Loucy (cell line): ENCODE results near the gene SGIP1.

Experiments
- H2AFZ ChIP-seq: fragments of 200-600 bp; sonication (generic); 2 replicates; pipeline ENCODE4 v1.6.0; 2016; ENCODE audit warnings: antibody characterized with exemption, mild to moderate bottlenecking, low read length, moderate library complexity
- H3F3A ChIP-seq: fragments of 200-600 bp; 2 replicates; pipeline ENCODE4 v1.6.0; 2016; ENCODE audit warnings: antibody characterized with exemption, low read depth, mild to moderate bottlenecking
- H3K27me3 ChIP-seq: fragments of 200-600 bp; sonication (generic); 2 replicates; pipeline ENCODE4 v1.6.1; 2014; ENCODE audit warnings: low read length, mild to moderate bottlenecking; ENCODE audit not compliant: insufficient read depth, poor library complexity, severe bottlenecking
- H3K36me3 ChIP-seq: fragments of 200-600 bp; sonication (generic); 2 replicates; pipeline ENCODE4 v1.6.1; 2016; ENCODE audit warnings: low read length; ENCODE audit not compliant: insufficient read depth
- H3K4me1 ChIP-seq: fragments of 200-600 bp; sonication (generic); 2 replicates; pipeline ENCODE4 v1.5.1; 2014; ENCODE audit warnings: low read length, mild to moderate bottlenecking; ENCODE audit not compliant: insufficient read depth, poor library complexity, severe bottlenecking
- H3K4me2 ChIP-seq: fragments of 200-600 bp; sonication (generic); 2 replicates; pipeline ENCODE4 v1.6.0; 2014; ENCODE audit warnings: antibody characterized with exemption, low read length, low read depth, mild to moderate bottlenecking; ENCODE audit not compliant: poor library complexity, severe bottlenecking
- H3K4me3 ChIP-seq: fragments of 200-600 bp; sonication (generic); 2 replicates; pipeline ENCODE4 v1.5.1; 2014; ENCODE audit warnings: low read length, mild to moderate bottlenecking, mixed read lengths; ENCODE audit not compliant: poor library complexity, severe bottlenecking
- H3K79me2 ChIP-seq: fragments of 200-600 bp; sonication (generic); 2 replicates; pipeline ENCODE4 v1.6.1; 2014; ENCODE audit warnings: low read length; ENCODE audit not compliant: insufficient read depth
- H3K9ac ChIP-seq: fragments of 200-600 bp; sonication (generic); 2 replicates; pipeline ENCODE4 v1.6.0; 2014; ENCODE audit warnings: mild to moderate bottlenecking, low read depth, low read length, moderate library complexity; ENCODE audit not compliant: poor library complexity, severe bottlenecking
- H3K9me2 ChIP-seq: fragments of 200-600 bp; sonication (generic); replicated peaks from 2 replicates; pipeline ENCODE4 v1.6.1; 2016; ENCODE audit warnings: low read depth, low read length, mixed read lengths
- H3K9me3 ChIP-seq: fragments of 200-600 bp; sonication (generic); 2 replicates; pipeline ENCODE4 v1.6.1; 2014; ENCODE audit warnings: mild to moderate bottlenecking, antibody characterized with exemption, low read length, low read depth; ENCODE audit not compliant: insufficient read depth
- H4K20me1 ChIP-seq: fragments of 200-600 bp; sonication (generic); 2 replicates; pipeline ENCODE4 v1.6.0; 2014; ENCODE audit warnings: antibody characterized with exemption, low read length, mild to moderate bottlenecking; ENCODE audit not compliant: insufficient read depth, poor library complexity, severe bottlenecking
- EZH2phosphoT487 ChIP-seq: fragments of 200-600 bp; IDR thresholded peaks from 2 replicates; pipeline ENCODE4 v1.6.1; 2018; ENCODE audit warnings: antibody characterized with exemption, mild to moderate bottlenecking, moderate library complexity, borderline replicate concordance
- TF ChIP-seq, protein P1 (sequence below): fragments of 200-600 bp; sonication (generic); conservative IDR thresholded peaks from 2 replicates; pipeline ENCODE4 v1.5.1; 2014; ENCODE audit warnings: mild to moderate bottlenecking, antibody characterized with exemption, low read length

The SGIP1 gene

DNA sequence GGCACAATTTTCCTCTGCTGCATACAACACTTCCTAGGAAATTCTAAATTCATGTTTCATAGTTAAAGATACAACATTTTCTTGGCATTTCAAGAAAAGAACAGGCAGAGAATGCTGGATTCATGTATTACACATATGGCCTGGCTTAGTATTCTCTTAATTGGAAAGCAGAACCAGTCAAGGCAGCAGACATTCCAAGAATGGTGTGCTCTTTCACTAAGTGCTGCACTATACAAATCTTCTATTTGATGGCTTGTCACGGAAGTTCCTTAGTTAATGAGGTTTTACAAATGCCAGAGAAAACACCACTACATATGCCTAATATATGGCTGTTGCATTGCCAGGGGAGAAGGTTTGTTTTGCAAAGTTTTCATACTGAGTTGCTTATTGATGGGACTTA, 137.5 kb downstream of the SGIP1 start:
- peaks cover 20% of the 10 kb centered on the region for H3K4me1 ChIP-seq
- TF ChIP-seq EZH2phosphoT487 = no peak
- TF ChIP-seq, protein P1, sequence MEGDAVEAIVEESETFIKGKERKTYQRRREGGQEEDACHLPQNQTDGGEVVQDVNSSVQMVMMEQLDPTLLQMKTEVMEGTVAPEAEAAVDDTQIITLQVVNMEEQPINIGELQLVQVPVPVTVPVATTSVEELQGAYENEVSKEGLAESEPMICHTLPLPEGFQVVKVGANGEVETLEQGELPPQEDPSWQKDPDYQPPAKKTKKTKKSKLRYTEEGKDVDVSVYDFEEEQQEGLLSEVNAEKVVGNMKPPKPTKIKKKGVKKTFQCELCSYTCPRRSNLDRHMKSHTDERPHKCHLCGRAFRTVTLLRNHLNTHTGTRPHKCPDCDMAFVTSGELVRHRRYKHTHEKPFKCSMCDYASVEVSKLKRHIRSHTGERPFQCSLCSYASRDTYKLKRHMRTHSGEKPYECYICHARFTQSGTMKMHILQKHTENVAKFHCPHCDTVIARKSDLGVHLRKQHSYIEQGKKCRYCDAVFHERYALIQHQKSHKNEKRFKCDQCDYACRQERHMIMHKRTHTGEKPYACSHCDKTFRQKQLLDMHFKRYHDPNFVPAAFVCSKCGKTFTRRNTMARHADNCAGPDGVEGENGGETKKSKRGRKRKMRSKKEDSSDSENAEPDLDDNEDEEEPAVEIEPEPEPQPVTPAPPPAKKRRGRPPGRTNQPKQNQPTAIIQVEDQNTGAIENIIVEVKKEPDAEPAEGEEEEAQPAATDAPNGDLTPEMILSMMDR = no peak
- H3K9ac ChIP-seq = no peak overlapping the region
- no peak overlapping the region for H3K4me3 ChIP-seq
- H3K36me3 ChIP-seq = no peaks in the 10 kb centered on the region
- no peaks in the 10 kb centered on the region for H3K27me3 ChIP-seq
- no peaks in the 10 kb centered on the region; the same call in 1 of the 2 replicates for H3F3A ChIP-seq
- H3K79me2 ChIP-seq = no peaks in the 10 kb centered on the region
- H3K9me2 ChIP-seq = no peaks in the 10 kb centered on the region
- no peaks in the 10 kb centered on the region for H4K20me1 ChIP-seq
- no peaks in the 10 kb centered on the region for H3K9me3 ChIP-seq
- no peak overlapping the region for H2AFZ ChIP-seq
- no peak overlapping the region for H3K4me2 ChIP-seq

DNA sequence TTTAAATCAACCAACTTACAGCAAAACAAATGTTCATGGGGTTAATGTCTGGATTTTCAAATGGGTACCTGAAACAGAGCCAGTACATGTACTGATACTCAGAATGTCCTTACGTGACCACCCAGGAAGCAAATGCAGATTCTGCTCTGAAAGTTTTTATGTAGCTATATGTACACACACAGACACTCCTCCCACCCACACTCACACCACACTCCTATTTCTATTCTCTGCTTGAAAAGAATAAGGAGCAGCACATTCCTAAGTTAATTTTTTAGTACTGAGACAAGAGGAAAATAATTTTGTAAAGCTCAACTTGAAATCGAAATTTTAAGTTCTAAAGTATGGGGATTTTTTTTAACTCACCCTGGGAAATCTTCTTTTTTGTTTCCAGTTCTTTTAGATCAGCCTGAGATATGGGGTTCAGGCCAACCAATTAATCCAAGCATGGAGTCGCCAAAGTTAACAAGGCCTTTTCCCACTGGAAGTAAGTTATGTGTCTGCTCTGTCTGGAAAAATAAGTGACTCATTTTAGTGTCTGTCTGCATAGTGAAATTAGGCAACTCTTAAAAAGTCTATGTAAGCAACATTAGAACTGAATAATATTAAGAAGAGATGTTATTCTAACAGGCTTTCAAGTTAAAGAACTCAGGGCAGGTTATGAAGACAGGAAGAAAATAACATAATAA, 142.8 kb downstream of the SGIP1 start:
- H3K79me2 ChIP-seq = no peaks in the 10 kb centered on the region
- H3K36me3 ChIP-seq = no peaks in the 10 kb centered on the region
- H3K9me2 ChIP-seq = no peaks in the 10 kb centered on the region
- no peaks in the 10 kb centered on the region for H4K20me1 ChIP-seq
- peak overlapping the region; percentile 42 for H2AFZ ChIP-seq
- H3K4me1 ChIP-seq = peaks cover 31% of the 10 kb centered on the region
- H3K27me3 ChIP-seq = no peaks in the 10 kb centered on the region
- H3F3A ChIP-seq = no peaks in the 10 kb centered on the region; the same call in 1 of the 2 replicates
- H3K9me3 ChIP-seq = no peaks in the 10 kb centered on the region
- TF ChIP-seq EZH2phosphoT487 = no peak
- TF ChIP-seq, protein P1 = no peak
- peak overlapping the region; percentile 11 for H3K9ac ChIP-seq
- H3K4me3 ChIP-seq = no peak overlapping the region
- peak overlapping the region; percentile 18 for H3K4me2 ChIP-seq

- H3K4me1 ChIP-seq = peaks cover 45% of the 10 kb centered on the region
- no peak overlapping the region for H3K4me3 ChIP-seq
- H4K20me1 ChIP-seq = no peaks in the 10 kb centered on the region
- no peak overlapping the region for H3K9ac ChIP-seq
- no peaks in the 10 kb centered on the region for H3K9me3 ChIP-seq
- TF ChIP-seq, protein P1 = no peak
- TF ChIP-seq EZH2phosphoT487 = no peak
- H3K79me2 ChIP-seq = no peaks in the 10 kb centered on the region
- no peak overlapping the region for H2AFZ ChIP-seq
- no peaks in the 10 kb centered on the region for H3F3A ChIP-seq
- H3K27me3 ChIP-seq = no peaks in the 10 kb centered on the region
- H3K36me3 ChIP-seq = no peaks in the 10 kb centered on the region
- H3K4me2 ChIP-seq = no peak overlapping the region
- H3K9me2 ChIP-seq = no peaks in the 10 kb centered on the region
Measured at GRCh38 chr1:66678146-66678545, 144.2 kb downstream of the SGIP1 start.
